HL-60 (cell line): Measurements from ENCODE around the gene CLTRN.
A peak's percentile ranks its signal among the peaks of the same experiment; 100 is the strongest.

Experiments
- DNase-seq, 2 experiments: peaks; one replicate each; pipeline ENCODE4 v3.0.0-alpha.2; 2010 to 2020; ENCODE audit warnings: low read depth in 1 of 2, low spot score in 1 of 2
- H3K27ac ChIP-seq: fragments of 250-450 bp; sonication (Bioruptor Pico); replicated peaks from 2 replicates; pipeline ENCODE4 v1.5.1; 2020; ENCODE audit warnings: mild to moderate bottlenecking, moderate library complexity
- H3K27me3 ChIP-seq: fragments of 250-450 bp; sonication (Bioruptor Pico); 2 replicates; pipeline ENCODE4 v1.5.1; 2021; ENCODE audit warnings: mild to moderate bottlenecking, moderate library complexity; ENCODE audit not compliant: insufficient read depth, poor library complexity, severe bottlenecking
- H3K4me3 ChIP-seq: replicated peaks from 2 replicates; pipeline ENCODE4 v1.5.1; 2011; ENCODE audit warnings: mild to moderate bottlenecking, control low read depth, low read length; ENCODE audit not compliant: insufficient read depth
- GABPA ChIP-seq: IDR thresholded peaks from 2 replicates; pipeline ENCODE4 v1.6.1; 2012; ENCODE audit warnings: low read depth
- POLR2AphosphoS5 ChIP-seq: IDR thresholded peaks from 2 replicates; pipeline ENCODE4 v1.6.1; 2012; ENCODE audit warnings: low read depth
- SPI1 ChIP-seq: IDR thresholded peaks from 2 replicates; pipeline ENCODE4 v1.6.1; 2012; ENCODE audit warnings: low read depth, mild to moderate bottlenecking, borderline replicate concordance
- TF ChIP-seq, protein P1 (sequence below): IDR thresholded peaks from one replicate; pipeline ENCODE4 v1.5.1; 2011; ENCODE audit warnings: low read length, control low read depth, inconsistent platforms; ENCODE audit not compliant: insufficient read depth
- TF ChIP-seq, protein P2 (sequence below): IDR thresholded peaks from 2 replicates; pipeline ENCODE4 v1.6.1; 2012; ENCODE audit warnings: low read depth; ENCODE audit not compliant: insufficient replicate concordance

CLTRN gene

GRCh38 chrX:15683193-15683592, 18.6 kb upstream of the CLTRN start:
- no peaks in the 10 kb centered on the region for H3K27me3 ChIP-seq
- no peak for TF ChIP-seq GABPA
- no peak for TF ChIP-seq POLR2AphosphoS5
- TF ChIP-seq SPI1 = no peak
- TF ChIP-seq, protein P1, sequence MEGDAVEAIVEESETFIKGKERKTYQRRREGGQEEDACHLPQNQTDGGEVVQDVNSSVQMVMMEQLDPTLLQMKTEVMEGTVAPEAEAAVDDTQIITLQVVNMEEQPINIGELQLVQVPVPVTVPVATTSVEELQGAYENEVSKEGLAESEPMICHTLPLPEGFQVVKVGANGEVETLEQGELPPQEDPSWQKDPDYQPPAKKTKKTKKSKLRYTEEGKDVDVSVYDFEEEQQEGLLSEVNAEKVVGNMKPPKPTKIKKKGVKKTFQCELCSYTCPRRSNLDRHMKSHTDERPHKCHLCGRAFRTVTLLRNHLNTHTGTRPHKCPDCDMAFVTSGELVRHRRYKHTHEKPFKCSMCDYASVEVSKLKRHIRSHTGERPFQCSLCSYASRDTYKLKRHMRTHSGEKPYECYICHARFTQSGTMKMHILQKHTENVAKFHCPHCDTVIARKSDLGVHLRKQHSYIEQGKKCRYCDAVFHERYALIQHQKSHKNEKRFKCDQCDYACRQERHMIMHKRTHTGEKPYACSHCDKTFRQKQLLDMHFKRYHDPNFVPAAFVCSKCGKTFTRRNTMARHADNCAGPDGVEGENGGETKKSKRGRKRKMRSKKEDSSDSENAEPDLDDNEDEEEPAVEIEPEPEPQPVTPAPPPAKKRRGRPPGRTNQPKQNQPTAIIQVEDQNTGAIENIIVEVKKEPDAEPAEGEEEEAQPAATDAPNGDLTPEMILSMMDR = no peak
- TF ChIP-seq, protein P2, sequence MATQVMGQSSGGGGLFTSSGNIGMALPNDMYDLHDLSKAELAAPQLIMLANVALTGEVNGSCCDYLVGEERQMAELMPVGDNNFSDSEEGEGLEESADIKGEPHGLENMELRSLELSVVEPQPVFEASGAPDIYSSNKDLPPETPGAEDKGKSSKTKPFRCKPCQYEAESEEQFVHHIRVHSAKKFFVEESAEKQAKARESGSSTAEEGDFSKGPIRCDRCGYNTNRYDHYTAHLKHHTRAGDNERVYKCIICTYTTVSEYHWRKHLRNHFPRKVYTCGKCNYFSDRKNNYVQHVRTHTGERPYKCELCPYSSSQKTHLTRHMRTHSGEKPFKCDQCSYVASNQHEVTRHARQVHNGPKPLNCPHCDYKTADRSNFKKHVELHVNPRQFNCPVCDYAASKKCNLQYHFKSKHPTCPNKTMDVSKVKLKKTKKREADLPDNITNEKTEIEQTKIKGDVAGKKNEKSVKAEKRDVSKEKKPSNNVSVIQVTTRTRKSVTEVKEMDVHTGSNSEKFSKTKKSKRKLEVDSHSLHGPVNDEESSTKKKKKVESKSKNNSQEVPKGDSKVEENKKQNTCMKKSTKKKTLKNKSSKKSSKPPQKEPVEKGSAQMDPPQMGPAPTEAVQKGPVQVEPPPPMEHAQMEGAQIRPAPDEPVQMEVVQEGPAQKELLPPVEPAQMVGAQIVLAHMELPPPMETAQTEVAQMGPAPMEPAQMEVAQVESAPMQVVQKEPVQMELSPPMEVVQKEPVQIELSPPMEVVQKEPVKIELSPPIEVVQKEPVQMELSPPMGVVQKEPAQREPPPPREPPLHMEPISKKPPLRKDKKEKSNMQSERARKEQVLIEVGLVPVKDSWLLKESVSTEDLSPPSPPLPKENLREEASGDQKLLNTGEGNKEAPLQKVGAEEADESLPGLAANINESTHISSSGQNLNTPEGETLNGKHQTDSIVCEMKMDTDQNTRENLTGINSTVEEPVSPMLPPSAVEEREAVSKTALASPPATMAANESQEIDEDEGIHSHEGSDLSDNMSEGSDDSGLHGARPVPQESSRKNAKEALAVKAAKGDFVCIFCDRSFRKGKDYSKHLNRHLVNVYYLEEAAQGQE = no peak
- H3K4me3 ChIP-seq = no peak overlapping the region
- no peak for DNase-seq
- no peak overlapping the region for H3K27ac ChIP-seq

GRCh38 chrX:15681433-15681832, 16.8 kb upstream of the CLTRN start:
- no peak for DNase-seq
- Histone ChIP-seq H3K27me3 (no peaks in the 10 kb centered on the region), H3K4me3 (no peak overlapping the region), H3K27ac (no peak overlapping the region)
- TF ChIP-seq, protein P1 = no peak
- TF ChIP-seq SPI1 = no peak
- TF ChIP-seq POLR2AphosphoS5 = no peak
- TF ChIP-seq GABPA = no peak
- TF ChIP-seq, protein P2 = no peak

GRCh38 chrX:15680401-15680800, 15.8 kb upstream of the CLTRN start:
- DNase-seq = peak; percentile 25 to 41
- TF ChIP-seq SPI1 = no peak
- no peak for TF ChIP-seq POLR2AphosphoS5
- Histone ChIP-seq H3K4me3 (no peak overlapping the region), H3K27ac (no peak overlapping the region), H3K27me3 (no peaks in the 10 kb centered on the region)

- Histone ChIP-seq H3K4me3 (no peak overlapping the region), H3K27me3 (no peaks in the 10 kb centered on the region), H3K27ac (no peak overlapping the region)
- TF ChIP-seq, protein P1 = no peak
- TF ChIP-seq SPI1 = no peak
- TF ChIP-seq, protein P2 = no peak
- TF ChIP-seq POLR2AphosphoS5 = no peak
- no peak for TF ChIP-seq GABPA
- no peak for DNase-seq
These were observed 14.6 kb upstream of the CLTRN start for GRCh38 chrX:15679246-15679645.
